HCT116 (cell line): ENCODE data around the gene ALCAM. TPM values are rescaled to one million over a fixed set of nuclear protein-coding genes. Genes with fewer than 3 reads are reported as not detected.

Experiments
- ATAC-seq: fragments of 200-7000 bp; cut with Tn5 transposase; 2 replicates; pipeline ENCODE4 v1.9.1; 2020; ENCODE audit warnings: mild to moderate bottlenecking, moderate library complexity
- BruUV-seq: library from RNA; stranded (reverse); fragments of 400-500 nt; replicated peaks from 2 replicates; lab custom pipeline; 2021; lab: Mats Ljungman, UMichigan
- CTCF ChIA-PET: fragments of 300-600 bp; sonication (Branson Sonifier 250); formaldehyde crosslinking; loops from one replicate; lab custom pipeline; 2021; ENCODE audit warnings: antibody characterized with exemption; lab: Charles Lee
- POLR2A ChIA-PET: fragments of 300-600, 350-600 bp; sonication (Branson Sonifier 250); formaldehyde crosslinking; loops from one replicate; lab custom pipeline; 2021; ENCODE audit warnings: antibody characterized with exemption; lab: Charles Lee
- RAD21 ChIA-PET, 2 experiments: fragments of 300-600 bp; sonication (Branson Sonifier 250); formaldehyde crosslinking; loops; one replicate each; lab custom pipeline; 2023; ENCODE audit warnings: low total read pairs in 2 of 2; ENCODE audit not compliant: uncharacterized antibody in 2 of 2, unreplicated experiment in 2 of 2, low non-redundant PET in 1 of 2; lab: Charles Lee
- DNase-seq: peaks from one replicate; pipeline ENCODE4 v3.0.0-alpha.2; 2010; ENCODE audit warnings: low read depth, low spot score
- H2AFZ ChIP-seq: fragments of 200-600 bp; shearing (Covaris generic), sonication (generic); 2 replicates; pipeline ENCODE4 v1.6.1; 2017; ENCODE audit warnings: low read depth, mixed run types, mixed read lengths, antibody characterized with exemption, low read length; ENCODE audit not compliant: poor library complexity, severe bottlenecking
- H3K27ac ChIP-seq: 2 replicates; pipeline ENCODE4 v1.5.1; 2012; ENCODE audit warnings: low read depth, low read length
- H3K27me3 ChIP-seq: fragments of 200-600 bp; sonication (generic); 2 replicates; pipeline ENCODE4 v1.6.1; 2016; ENCODE audit warnings: mixed run types, low read length, mixed read lengths; ENCODE audit not compliant: insufficient read depth
- H3K36me3 ChIP-seq, 2 experiments: fragments of 200-500 bp in 1 of 2; fragments of 200-600 bp in 1 of 2; sonication (Bioruptor generic) in 1 of 2; sonication (generic) in 1 of 2; 2 replicates each; pipeline versions ENCODE4 v1.5.1 to v1.6.1; 2014 to 2016; ENCODE audit warnings: low read length in 2 of 2, inconsistent platforms in 1 of 2, mixed read lengths in 1 of 2, mixed run types in 1 of 2; ENCODE audit not compliant: insufficient read depth in 2 of 2, control insufficient read depth in 1 of 2
- H3K4me1 ChIP-seq, 2 experiments: fragments of 200-600 bp in 1 of 2; sonication (generic) in 1 of 2; 2 replicates each; pipeline versions ENCODE4 v1.5.1 to v1.6.1; 2012 to 2017; ENCODE audit warnings: low read length in 2 of 2, inconsistent platforms in 1 of 2, mild to moderate bottlenecking in 1 of 2, mixed read lengths in 1 of 2, mixed run types in 1 of 2, moderate library complexity in 1 of 2; ENCODE audit not compliant: insufficient read depth in 2 of 2, control insufficient read depth in 1 of 2
- H3K4me2 ChIP-seq: fragments of 200-600 bp; sonication (generic); 2 replicates; pipeline ENCODE4 v1.6.1; 2017; ENCODE audit warnings: mixed run types, low read length, mixed read lengths
- H3K4me3 ChIP-seq, 2 experiments: fragments of 200-600 bp in 1 of 2; sonication (generic) in 1 of 2; replicated peaks in 1 of 2; 2 replicates each; pipeline ENCODE4 v1.5.1; 2011 to 2016; ENCODE audit warnings: low read length in 2 of 2, control low read depth in 1 of 2, low read depth in 1 of 2, mild to moderate bottlenecking in 1 of 2, mixed read lengths in 1 of 2, mixed run types in 1 of 2
- H3K79me2 ChIP-seq: fragments of 200-600 bp; sonication (generic); 2 replicates; pipeline ENCODE4 v1.6.1; 2017; ENCODE audit warnings: mild to moderate bottlenecking, mixed run types, low read length, moderate library complexity, mixed read lengths; ENCODE audit not compliant: insufficient read depth
- H3K9ac ChIP-seq: fragments of 200-600 bp; sonication (generic); 2 replicates; pipeline ENCODE4 v1.6.1; 2016; ENCODE audit warnings: low read length, mixed read lengths
- H3K9me2 ChIP-seq: fragments of 200-600 bp; sonication (generic), shearing (Covaris generic); 2 replicates; pipeline ENCODE4 v1.6.1; 2017; ENCODE audit warnings: mixed run types, mild to moderate bottlenecking, moderate library complexity; ENCODE audit not compliant: insufficient read depth
- H3K9me3 ChIP-seq, 2 experiments: fragments of 200-500 bp in 1 of 2; fragments of 200-600 bp in 1 of 2; sonication (Bioruptor generic) in 1 of 2; sonication (generic) in 1 of 2; 2 replicates each; pipeline ENCODE4 v1.6.1; 2014 to 2017; ENCODE audit warnings: low read length in 2 of 2, mixed read lengths in 2 of 2, inconsistent platforms in 1 of 2, low read depth in 1 of 2, mild to moderate bottlenecking in 1 of 2, mixed run types in 1 of 2, moderate library complexity in 1 of 2; ENCODE audit not compliant: control insufficient read depth in 1 of 2, insufficient read depth in 1 of 2
- H4K20me1 ChIP-seq: fragments of 200-600 bp; sonication (generic), shearing (Covaris generic); 2 replicates; pipeline ENCODE4 v1.6.1; 2017; ENCODE audit warnings: mixed run types, mild to moderate bottlenecking, moderate library complexity; ENCODE audit not compliant: insufficient read depth
- ATF3 ChIP-seq: IDR thresholded peaks from 2 replicates; pipeline ENCODE4 v1.6.1; 2012
- CEBPB ChIP-seq: IDR thresholded peaks from 2 replicates; pipeline ENCODE4 v1.6.1; 2012; ENCODE audit warnings: low read depth
- CTCF ChIP-seq, 3 experiments: fragments of 200-600 bp in 1 of 3; sonication (generic) in 1 of 3; IDR thresholded peaks in 2 of 3; conservative IDR thresholded peaks in 1 of 3; 2 replicates each; pipeline ENCODE4 v1.5.1; 2012 to 2017; ENCODE audit warnings: low read depth in 2 of 3, low read length in 2 of 3, antibody characterized with exemption in 1 of 3, borderline replicate concordance in 1 of 3, control low read depth in 1 of 3, mild to moderate bottlenecking in 1 of 3, mixed read lengths in 1 of 3, mixed run types in 1 of 3, moderate library complexity in 1 of 3; ENCODE audit not compliant: insufficient read depth in 1 of 3
- ELF1 ChIP-seq: IDR thresholded peaks from 2 replicates; pipeline ENCODE4 v1.6.1; 2012; ENCODE audit warnings: low read depth, borderline replicate concordance
- EZH2 ChIP-seq: fragments of 200-600 bp; sonication (generic); IDR thresholded peaks from 2 replicates; pipeline ENCODE4 v1.6.1; 2017; ENCODE audit warnings: antibody characterized with exemption, mixed run types
- EZH2phosphoT487 ChIP-seq: fragments of 200-600 bp; IDR thresholded peaks from 2 replicates; pipeline ENCODE4 v1.6.1; 2018; ENCODE audit warnings: antibody characterized with exemption, borderline replicate concordance
- FOSL1 ChIP-seq: IDR thresholded peaks from 2 replicates; pipeline ENCODE4 v1.6.1; 2012; ENCODE audit warnings: low read depth
- JUND ChIP-seq: IDR thresholded peaks from 2 replicates; pipeline ENCODE4 v1.6.1; 2012
- MAX ChIP-seq: IDR thresholded peaks from 2 replicates; pipeline ENCODE4 v1.6.1; 2012
- POLR2AphosphoS5 ChIP-seq: IDR thresholded peaks from 2 replicates; pipeline ENCODE4 v1.6.1; 2011; ENCODE audit warnings: mild to moderate bottlenecking, low read depth, low read length, moderate library complexity
- REST ChIP-seq: IDR thresholded peaks from 2 replicates; pipeline ENCODE4 v1.6.1; 2012; ENCODE audit warnings: low read depth
- SP1 ChIP-seq: IDR thresholded peaks from 2 replicates; pipeline ENCODE4 v1.6.1; 2012; ENCODE audit warnings: low read depth
- SRF ChIP-seq: IDR thresholded peaks from 2 replicates; pipeline ENCODE4 v1.6.1; 2012; ENCODE audit warnings: low read depth
- TCF7L2 ChIP-seq: IDR thresholded peaks from 2 replicates; pipeline ENCODE4 v1.7.0; 2011; ENCODE audit warnings: borderline replicate concordance, inconsistent platforms; ENCODE audit not compliant: insufficient read depth, insufficient read length; ENCODE audit errors: extremely low read depth
- ZNF274 ChIP-seq: fragments of 200-500 bp; sonication (Bioruptor generic); IDR thresholded peaks from 2 replicates; pipeline ENCODE4 v1.6.1; 2014; ENCODE audit warnings: mild to moderate bottlenecking, low read depth, low read length, inconsistent platforms
- intact Hi-C: fragments of 100-400 bp; cut with micrococcal nuclease; formaldehyde crosslinking; loops from 2 replicates; pipeline ENCODE4 v1.10.0; 2022
- total RNA-seq: library from RNA; stranded (reverse); gene quantifications from one replicate; pipeline ENCODE4 v1.2.1, GENCODE V29; 2021; ENCODE audit not compliant: unreplicated experiment

ALCAM gene
- total RNA-seq, 1 experiment from 2014 or later, result 56.7 TPM

- H3K27me3 ChIP-seq, result no peaks in the 10 kb centered on the region
- H3K4me3 ChIP-seq, result no peak overlapping the region
- intact Hi-C loops, result no loop called here
- no peak for DNase-seq
- H3K36me3 ChIP-seq, result no peaks in the 10 kb centered on the region
- BruUV-seq, result no TSS peak
- POLR2A ChIA-PET, result no interaction called here
- no peaks in the 10 kb centered on the region for H3K9me2 ChIP-seq
- H3K9me3 ChIP-seq, result no peaks in the 10 kb centered on the region
- no peak for TF ChIP-seq ELF1
- TF ChIP-seq ZNF274, result no peak
- no peak for TF ChIP-seq SP1
- H3K4me1 ChIP-seq, result peaks cover 0 to 4% of the 10 kb centered on the region in 2 experiments; a peak in 1 of 4 replicates
- H2AFZ ChIP-seq, result no peak overlapping the region
- H3K9ac ChIP-seq, result no peak overlapping the region
- 0 out of 2 replicates have a peak, but pooled peaks cover 4% of the 10 kb centered on the region for H4K20me1 ChIP-seq
- CTCF ChIA-PET, result no interaction called here
- H3K27ac ChIP-seq, result no peak overlapping the region
- H3K4me2 ChIP-seq, result no peak overlapping the region
- no peak for ATAC-seq
- RAD21 ChIA-PET, result no interaction called here
- H3K79me2 ChIP-seq, result peaks cover 6% of the 10 kb centered on the region; the same call in 1 of the 2 replicates
Observed at GRCh38 chr3:105513886-105514285, 147.2 kb downstream of the ALCAM start.

- Histone ChIP-seq H3K27me3 (no peaks in the 10 kb centered on the region), H3K9me3 (no peaks in the 10 kb centered on the region), H3K4me3 (no peak overlapping the region), H4K20me1 (0 out of 2 replicates have a peak, but pooled peaks cover 4% of the 10 kb centered on the region), H2AFZ (no peak overlapping the region), H3K36me3 (no peaks in the 10 kb centered on the region), H3K79me2 (peaks cover 6% of the 10 kb centered on the region; the same call in 1 of the 2 replicates), H3K9me2 (no peaks in the 10 kb centered on the region), H3K27ac (no peak overlapping the region), H3K4me2 (no peak overlapping the region), H3K4me1 (peaks cover 0 to 4% of the 10 kb centered on the region in 2 experiments; a peak in 1 of 4 replicates), H3K9ac (no peak overlapping the region)
- ATAC-seq (no peak), DNase-seq (no peak)
- intact Hi-C loops, result loop anchor here (5.0 kb wide), 1 partner anchor 1243 kb away; no protein-coding TSS in a partner anchor
- no TSS peak for BruUV-seq
- ChIA-PET RAD21 (interaction anchor here in 1 of 2 experiments (0.7 kb wide), 1 partner anchor 895 kb away, joined by 3 read pairs; no protein-coding TSS in a partner anchor), CTCF (no interaction called here), POLR2A (no interaction called here)
- TF ChIP-seq FOSL1 (no peak), EZH2phosphoT487 (no peak), MAX (no peak), ZNF274 (no peak), REST (no peak), JUND (no peak), SRF (no peak), EZH2 (no peak), CEBPB (no peak), ATF3 (no peak), ELF1 (no peak), TCF7L2 (no peak), POLR2AphosphoS5 (no peak), CTCF (IDR thresholded peaks at IDR 0.05 in 2 of 3, conservative IDR thresholded peaks at IDR 0.05 in 1 of 3; ENCODE audit: borderline replicate concordance in 1 of 3, insufficient read depth in 1 of 3, low read depth in 2 of 3, low read length in 2 of 3) (no peak)
Observed at GRCh38 chr3:105515372-105515771, 148.7 kb downstream of the ALCAM start.
